ENCODE results near the gene OR12D3. TPM values are rescaled to one million over a fixed set of nuclear protein-coding genes. Genes with fewer than 3 reads are reported as not detected.

Gene OR12D3
- total RNA-seq, 4 donors from 2014 or later, result not detected

- no peak for TF ChIP-seq CTCF (IDR thresholded peaks at IDR 0.05)
- TF ChIP-seq POLR2A (IDR thresholded peaks at IDR 0.05), result no peak
- no peak for DNase-seq
- no peak overlapping the region for H3K4me3 ChIP-seq
These were observed 49.3 kb downstream of the OR12D3 start for GRCh38 chr6:29325777-29326176.

More at GRCh38 chr6:29325777-29326176, 49.3 kb downstream of the OR12D3 start:
- H3K36me3 ChIP-seq, result no peaks in the 10 kb centered on the region
- H3K9me3 ChIP-seq, result no peaks in the 10 kb centered on the region
- H3K4me1 ChIP-seq, result no peaks in the 10 kb centered on the region
- no peaks in the 10 kb centered on the region for H3K27me3 ChIP-seq
- no peak overlapping the region for H3K27ac ChIP-seq

Other genes with a start within 250 kb of the OR12D3 start
- gene OR2J2, start 204.4 kb downstream of the OR12D3 start, total RNA-seq, result not detected
- gene OR14J1, start 73.6 kb downstream of the OR12D3 start, total RNA-seq, result not detected
- not detected for gene OR5V1, start 6.4 kb downstream of the OR12D3 start, total RNA-seq
- gene OR12D2, start 20.3 kb upstream of the OR12D3 start, total RNA-seq, result not detected
- gene OR12D1, start 39.6 kb upstream of the OR12D3 start, total RNA-seq, result not detected
- gene OR10C1, start 64.0 kb upstream of the OR12D3 start, total RNA-seq, result not detected
- not detected for gene OR11A1, start 81.8 kb upstream of the OR12D3 start, total RNA-seq
- gene OR2H1, start 81.9 kb upstream of the OR12D3 start, total RNA-seq, result not detected
- gene MAS1L, start 112.7 kb upstream of the OR12D3 start, total RNA-seq, result under 1 TPM in 1 of 4 donors, not detected in 3; 0.94 TPM
- 10 to 100 TPM in 1 of 4 donors, 1 to 10 TPM in 3; 1.6 to 24.8 (median 2.0) TPM for gene UBD, start 184.4 kb upstream of the OR12D3 start, total RNA-seq
- gene OR2H2, start 209.8 kb upstream of the OR12D3 start, total RNA-seq, result not detected